GM12878 (cell line): ENCODE results near the gene ARFGAP2. TPM values are rescaled to one million over a fixed set of nuclear protein-coding genes. Genes with fewer than 3 reads are reported as not detected.

ENCODE experiments used
- ATAC-seq: fragments of 200-7000 bp; cut with Tn5 transposase; 3 replicates; pipeline ENCODE4 v1.9.1; 2020; ENCODE audit warnings: mild to moderate bottlenecking, moderate library complexity
- BruUV-seq: library from RNA; stranded (reverse); fragments of 400-500 nt; replicated peaks from 2 replicates; lab custom pipeline; 2021; lab: Mats Ljungman, UMichigan
- CTCF ChIA-PET: fragments of 300-600 bp; sonication (Branson Sonifier 250); formaldehyde crosslinking; extraction: SDS; loops from one replicate; lab custom pipeline; 2021; ENCODE audit warnings: inconsistent platforms; lab: Yijun Ruan, JAX
- POLR2A ChIA-PET: fragments of 350-600 bp; formaldehyde crosslinking; extraction: SDS; loops from one replicate; lab custom pipeline; 2021; ENCODE audit warnings: inconsistent platforms; lab: Charles Lee
- RAD21 ChIA-PET: fragments of 300-600 bp; sonication (Branson Sonifier 250); formaldehyde crosslinking; loops from one replicate; lab custom pipeline; 2023; ENCODE audit warnings: antibody characterized with exemption; ENCODE audit not compliant: unreplicated experiment; lab: Charles Lee
- SMC1A ChIA-PET: fragments of 300-600 bp; sonication (Branson Sonifier 250); formaldehyde crosslinking; loops from one replicate; lab custom pipeline; 2023; ENCODE audit not compliant: unreplicated experiment, uncharacterized antibody; lab: Charles Lee
- DNase-seq: peaks from one replicate; pipeline ENCODE4 v3.0.0-alpha.2; 2011; ENCODE audit warnings: low read depth, low spot score
- FAIRE-seq: peaks from 3 replicates; lab custom pipeline; 2011; peaks lifted over from hg19 to GRCh38; lab: Jason Lieb, UNC
- H2AFZ ChIP-seq: 2 replicates; pipeline ENCODE4 v1.6.0; 2011; ENCODE audit warnings: low read depth, low read length, control low read depth; ENCODE audit not compliant: control insufficient read depth
- H3K27ac ChIP-seq: 2 replicates; pipeline ENCODE4 v1.5.1; 2011; ENCODE audit warnings: control low read depth; ENCODE audit not compliant: control insufficient read depth, insufficient read depth
- H3K27me3 ChIP-seq, 2 experiments: replicated peaks in 1 of 2; 2 replicates each; pipeline versions ENCODE4 v1.6.0 to v1.6.1; 2011; ENCODE audit warnings: low read length in 1 of 2; ENCODE audit not compliant: control insufficient read depth in 2 of 2, insufficient read depth in 2 of 2
- H3K36me3 ChIP-seq, 2 experiments: 2 replicates each; pipeline ENCODE4 v1.5.1; 2011; ENCODE audit warnings: low read length in 1 of 2; ENCODE audit not compliant: control insufficient read depth in 2 of 2, insufficient read depth in 2 of 2
- H3K4me1 ChIP-seq: 2 replicates; pipeline ENCODE4 v1.6.1; 2011; ENCODE audit warnings: mild to moderate bottlenecking, low read length, moderate library complexity, mixed read lengths; ENCODE audit not compliant: control insufficient read depth, insufficient read depth
- H3K4me2 ChIP-seq: 2 replicates; pipeline ENCODE4 v1.6.0; 2011; ENCODE audit warnings: control low read depth; ENCODE audit not compliant: control insufficient read depth, insufficient read depth
- H3K4me3 ChIP-seq: fragments of 200-600 bp; sonication (generic); 2 replicates; pipeline ENCODE4 v1.5.1; 2016
- H3K79me2 ChIP-seq: 2 replicates; pipeline ENCODE4 v1.6.0; 2011; ENCODE audit warnings: low read length; ENCODE audit not compliant: control insufficient read depth, insufficient read depth
- H3K9ac ChIP-seq: 2 replicates; pipeline ENCODE4 v1.8.0; 2011; ENCODE audit warnings: low read length, control low read depth, mixed read lengths; ENCODE audit not compliant: control insufficient read depth, insufficient read depth
- H3K9me3 ChIP-seq: replicated peaks from 3 replicates; pipeline ENCODE4 v1.5.1; 2011; ENCODE audit warnings: mild to moderate bottlenecking, low read length; ENCODE audit not compliant: control insufficient read depth, insufficient read depth
- H4K20me1 ChIP-seq: 2 replicates; pipeline ENCODE4 v1.6.0; 2011; ENCODE audit not compliant: control insufficient read depth, insufficient read depth
- CBX5 ChIP-seq: sonication (generic); IDR thresholded peaks from 2 replicates; pipeline ENCODE4 v1.6.1; 2016; ENCODE audit warnings: low read depth, moderate library complexity, mild to moderate bottlenecking, inconsistent platforms
- CREB1 ChIP-seq: IDR thresholded peaks from 2 replicates; pipeline ENCODE4 v1.6.1; 2012; ENCODE audit warnings: low read depth, mild to moderate bottlenecking, inconsistent platforms
- EGR1 ChIP-seq, 2 experiments: IDR thresholded peaks; 1 replicate in 1 of 2; 2 replicates in 1 of 2; pipeline ENCODE4 v1.6.1; 2011 to 2012; ENCODE audit warnings: low read depth in 2 of 2, low read length in 2 of 2, borderline replicate concordance in 1 of 2, mild to moderate bottlenecking in 1 of 2, moderate library complexity in 1 of 2
- HDAC6 ChIP-seq: fragments of 200-600 bp; sonication (generic); IDR thresholded peaks from one replicate; pipeline ENCODE4 v1.8.0; 2017; ENCODE audit warnings: antibody characterized with exemption; ENCODE audit not compliant: unreplicated experiment
- JUNB ChIP-seq: IDR thresholded peaks from 2 replicates; pipeline ENCODE4 v1.6.1; 2016; ENCODE audit warnings: antibody characterized with exemption, mild to moderate bottlenecking
- LARP7 ChIP-seq: fragments of 450-650 bp; IDR thresholded peaks from 2 replicates; pipeline ENCODE4 v1.6.1; 2017; ENCODE audit warnings: mild to moderate bottlenecking
- MYB ChIP-seq: fragments of 150-350 bp; IDR thresholded peaks from 2 replicates; pipeline ENCODE4 v1.6.1; 2014; ENCODE audit warnings: mild to moderate bottlenecking, low read depth, low read length, borderline replicate concordance
- NBN ChIP-seq: fragments of 450-650 bp; IDR thresholded peaks from 2 replicates; pipeline ENCODE4 v1.6.1; 2016
- SMAD5 ChIP-seq: IDR thresholded peaks from 2 replicates; pipeline ENCODE4 v1.6.1; 2016; ENCODE audit warnings: antibody characterized with exemption, low read depth
- WGBS: methylation state at CpG from one replicate; pipeline ENCODE4 v1.1.6; 2016; ENCODE audit warnings: low lambda C conversion rate; ENCODE audit not compliant: insufficient replicate concordance, insufficient coverage; ENCODE audit errors: missing lambda C conversion rate; 5-methylcytosine and 5-hydroxymethylcytosine counted together
- in situ Hi-C: fragments of 300-500 bp; cut with MboI; formaldehyde crosslinking; loops from 9 replicates; pipeline ENCODE4 v1.14.3; 2018; ENCODE audit warnings: mixed read lengths
- intact Hi-C: fragments of 100-400 bp; cut with micrococcal nuclease; formaldehyde crosslinking; loops from one replicate; pipeline ENCODE4 v1.14.2; 2022; ENCODE audit not compliant: unreplicated experiment
- polyA plus RNA-seq, 11 experiments: library from polyadenylated mRNA; depleted of rRNA in 4 of 11; unstranded in 6 of 11; stranded (reverse) in 5 of 11; fragments of >200 nt; fragmentation: Nextera tagmentation in 4 of 11; fragmentation: Illumina TruSeq in 1 of 11; extraction: Ambion mirVana in 4 of 11; extraction: Trizol in 1 of 11; gene quantifications; 1 replicate in 1 of 11; 2 replicates in 10 of 11; pipeline versions ENCODE4 v1.2.1 to v1.2.3, GENCODE V29; 2011 to 2016; ENCODE audit warnings: inconsistent platforms in 2 of 11, missing spikeins in 2 of 11, low read depth in 1 of 11
- total RNA-seq, 4 experiments: library from RNA; depleted of rRNA in 3 of 4; stranded (reverse); fragments of >200 nt in 3 of 4; fragmentation: Illumina TruSeq in 1 of 4; extraction: Trizol in 1 of 4; gene quantifications; 2 replicates each; pipeline versions ENCODE4 v1.2.1 to v1.2.3, GENCODE V29; 2013 to 2021
- TF ChIP-seq, protein P1 (sequence below): fragments of 450-650 bp; formaldehyde crosslinking; IDR thresholded peaks from 2 replicates; pipeline ENCODE4 v1.5.0; 2022; ENCODE audit warnings: mild to moderate bottlenecking, missing genetic modification characterization
- TF ChIP-seq, protein P2 (sequence below): fragments of 450-650 bp; IDR thresholded peaks from 2 replicates; pipeline ENCODE4 v1.6.1; 2016; ENCODE audit warnings: mild to moderate bottlenecking
- TF ChIP-seq, protein P3 (sequence below): IDR thresholded peaks from 2 replicates; pipeline ENCODE4 v1.6.1; 2012; ENCODE audit warnings: low read depth, low read length, improper control_type of control experiment
- TF ChIP-seq, protein P4 (sequence below): fragments of 450-650 bp; formaldehyde crosslinking; IDR thresholded peaks from 2 replicates; pipeline ENCODE4 v1.4.0; 2022; ENCODE audit warnings: mild to moderate bottlenecking, moderate library complexity

Gene ARFGAP2
- total and polyA plus RNA-seq, 10 of the 15 experiments (the other 5 are each of a cell fraction or from before 2014, with no cell fraction given): 20.9 to 100 (median 75.5) TPM

DNA sequence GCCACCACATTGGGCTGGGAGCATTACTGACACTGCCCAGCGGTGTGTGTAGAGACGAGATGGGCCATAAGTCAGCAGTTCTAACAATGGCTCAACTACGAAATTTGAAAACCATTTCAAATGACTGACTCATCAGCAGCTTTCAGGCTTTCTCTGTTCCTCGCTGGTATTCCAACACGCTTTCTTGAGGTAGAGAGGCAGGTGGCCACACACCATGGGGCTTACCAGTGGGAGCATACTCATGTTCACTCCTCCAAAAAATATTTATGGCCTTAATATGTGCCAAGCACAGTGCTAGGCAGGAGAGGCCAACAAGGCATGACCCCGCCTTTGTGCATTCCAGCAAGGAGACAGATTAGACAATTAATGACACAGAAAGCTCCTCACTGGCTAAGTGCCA, 20.3 kb downstream of the ARFGAP2 start (continued):
- TF ChIP-seq, protein P1, sequence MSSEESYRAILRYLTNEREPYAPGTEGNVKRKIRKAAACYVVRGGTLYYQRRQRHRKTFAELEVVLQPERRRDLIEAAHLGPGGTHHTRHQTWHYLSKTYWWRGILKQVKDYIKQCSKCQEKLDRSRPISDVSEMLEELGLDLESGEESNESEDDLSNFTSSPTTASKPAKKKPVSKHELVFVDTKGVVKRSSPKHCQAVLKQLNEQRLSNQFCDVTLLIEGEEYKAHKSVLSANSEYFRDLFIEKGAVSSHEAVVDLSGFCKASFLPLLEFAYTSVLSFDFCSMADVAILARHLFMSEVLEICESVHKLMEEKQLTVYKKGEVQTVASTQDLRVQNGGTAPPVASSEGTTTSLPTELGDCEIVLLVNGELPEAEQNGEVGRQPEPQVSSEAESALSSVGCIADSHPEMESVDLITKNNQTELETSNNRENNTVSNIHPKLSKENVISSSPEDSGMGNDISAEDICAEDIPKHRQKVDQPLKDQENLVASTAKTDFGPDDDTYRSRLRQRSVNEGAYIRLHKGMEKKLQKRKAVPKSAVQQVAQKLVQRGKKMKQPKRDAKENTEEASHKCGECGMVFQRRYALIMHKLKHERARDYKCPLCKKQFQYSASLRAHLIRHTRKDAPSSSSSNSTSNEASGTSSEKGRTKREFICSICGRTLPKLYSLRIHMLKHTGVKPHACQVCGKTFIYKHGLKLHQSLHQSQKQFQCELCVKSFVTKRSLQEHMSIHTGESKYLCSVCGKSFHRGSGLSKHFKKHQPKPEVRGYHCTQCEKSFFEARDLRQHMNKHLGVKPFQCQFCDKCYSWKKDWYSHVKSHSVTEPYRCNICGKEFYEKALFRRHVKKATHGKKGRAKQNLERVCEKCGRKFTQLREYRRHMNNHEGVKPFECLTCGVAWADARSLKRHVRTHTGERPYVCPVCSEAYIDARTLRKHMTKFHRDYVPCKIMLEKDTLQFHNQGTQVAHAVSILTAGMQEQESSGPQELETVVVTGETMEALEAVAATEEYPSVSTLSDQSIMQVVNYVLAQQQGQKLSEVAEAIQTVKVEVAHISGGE (CRISPR knock-in tag): no peak
- TF ChIP-seq NBN (no peak), JUNB (no peak), CREB1 (no peak), HDAC6 (no peak)

DNA sequence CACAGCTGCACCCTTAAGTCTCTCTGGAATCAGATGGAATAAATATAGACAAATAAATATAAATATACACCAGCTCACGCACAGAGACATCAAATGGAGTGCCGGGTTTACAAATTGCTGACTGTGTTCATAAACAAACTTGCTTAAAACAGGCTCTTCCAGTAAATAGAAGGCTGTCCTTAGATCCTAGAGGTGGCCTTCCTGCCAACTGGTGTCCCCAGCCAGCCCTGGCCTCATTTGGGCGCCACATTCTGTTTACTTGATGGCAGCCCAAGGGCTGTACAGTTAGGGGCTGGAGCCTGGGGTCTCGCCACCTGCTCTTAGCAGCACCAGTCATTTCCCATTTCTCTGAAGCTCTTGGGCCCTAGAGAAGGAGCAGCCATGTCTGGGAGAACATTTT, 20.8 kb downstream of the ARFGAP2 start:
- CTCF ChIA-PET: interaction anchor here (0.8 to 5.2 kb wide), 6 partner anchors 8 to 264 kb away, joined by 3 to 63 read pairs (median 4); no protein-coding TSS in a partner anchor
- H3K27ac ChIP-seq: no peak overlapping the region
- TF ChIP-seq MYB (no peak), SMAD5 (no peak), LARP7 (no peak), NBN (no peak), EGR1 (IDR thresholded peaks at IDR 0.05; ENCODE audit: borderline replicate concordance in 1 of 2, low read depth in 2 of 2, low read length in 2 of 2) (no peak), CBX5 (no peak)
- TF ChIP-seq, protein P2, sequence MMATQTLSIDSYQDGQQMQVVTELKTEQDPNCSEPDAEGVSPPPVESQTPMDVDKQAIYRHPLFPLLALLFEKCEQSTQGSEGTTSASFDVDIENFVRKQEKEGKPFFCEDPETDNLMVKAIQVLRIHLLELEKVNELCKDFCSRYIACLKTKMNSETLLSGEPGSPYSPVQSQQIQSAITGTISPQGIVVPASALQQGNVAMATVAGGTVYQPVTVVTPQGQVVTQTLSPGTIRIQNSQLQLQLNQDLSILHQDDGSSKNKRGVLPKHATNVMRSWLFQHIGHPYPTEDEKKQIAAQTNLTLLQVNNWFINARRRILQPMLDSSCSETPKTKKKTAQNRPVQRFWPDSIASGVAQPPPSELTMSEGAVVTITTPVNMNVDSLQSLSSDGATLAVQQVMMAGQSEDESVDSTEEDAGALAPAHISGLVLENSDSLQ: no peak
- TF ChIP-seq, protein P3, sequence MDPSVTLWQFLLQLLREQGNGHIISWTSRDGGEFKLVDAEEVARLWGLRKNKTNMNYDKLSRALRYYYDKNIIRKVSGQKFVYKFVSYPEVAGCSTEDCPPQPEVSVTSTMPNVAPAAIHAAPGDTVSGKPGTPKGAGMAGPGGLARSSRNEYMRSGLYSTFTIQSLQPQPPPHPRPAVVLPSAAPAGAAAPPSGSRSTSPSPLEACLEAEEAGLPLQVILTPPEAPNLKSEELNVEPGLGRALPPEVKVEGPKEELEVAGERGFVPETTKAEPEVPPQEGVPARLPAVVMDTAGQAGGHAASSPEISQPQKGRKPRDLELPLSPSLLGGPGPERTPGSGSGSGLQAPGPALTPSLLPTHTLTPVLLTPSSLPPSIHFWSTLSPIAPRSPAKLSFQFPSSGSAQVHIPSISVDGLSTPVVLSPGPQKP: no peak
- TF ChIP-seq, protein P4, sequence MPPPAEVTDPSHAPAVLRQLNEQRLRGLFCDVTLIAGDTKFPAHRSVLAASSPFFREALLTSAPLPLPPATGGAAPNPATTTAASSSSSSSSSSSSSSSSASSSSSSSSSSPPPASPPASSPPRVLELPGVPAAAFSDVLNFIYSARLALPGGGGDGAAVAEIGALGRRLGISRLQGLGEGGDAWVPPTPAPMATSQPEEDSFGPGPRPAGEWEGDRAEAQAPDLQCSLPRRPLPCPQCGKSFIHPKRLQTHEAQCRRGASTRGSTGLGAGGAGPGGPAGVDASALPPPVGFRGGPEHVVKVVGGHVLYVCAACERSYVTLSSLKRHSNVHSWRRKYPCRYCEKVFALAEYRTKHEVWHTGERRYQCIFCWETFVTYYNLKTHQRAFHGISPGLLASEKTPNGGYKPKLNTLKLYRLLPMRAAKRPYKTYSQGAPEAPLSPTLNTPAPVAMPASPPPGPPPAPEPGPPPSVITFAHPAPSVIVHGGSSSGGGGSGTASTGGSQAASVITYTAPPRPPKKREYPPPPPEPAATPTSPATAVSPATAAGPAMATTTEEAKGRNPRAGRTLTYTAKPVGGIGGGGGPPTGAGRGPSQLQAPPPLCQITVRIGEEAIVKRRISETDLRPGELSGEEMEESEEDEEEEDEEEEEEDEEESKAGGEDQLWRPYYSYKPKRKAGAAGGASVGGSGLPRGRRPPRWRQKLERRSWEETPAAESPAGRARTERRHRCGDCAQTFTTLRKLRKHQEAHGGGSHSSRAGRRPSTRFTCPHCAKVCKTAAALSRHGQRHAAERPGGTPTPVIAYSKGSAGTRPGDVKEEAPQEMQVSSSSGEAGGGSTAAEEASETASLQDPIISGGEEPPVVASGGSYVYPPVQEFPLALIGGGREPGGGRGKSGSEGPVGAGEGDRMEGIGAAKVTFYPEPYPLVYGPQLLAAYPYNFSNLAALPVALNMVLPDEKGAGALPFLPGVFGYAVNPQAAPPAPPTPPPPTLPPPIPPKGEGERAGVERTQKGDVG (CRISPR knock-in tag): no peak

More for the DNA sequence above, 20.8 kb downstream of the ARFGAP2 start:
- Histone ChIP-seq H3K4me2 (no peak overlapping the region), H3K4me1 (no peaks in the 10 kb centered on the region), H3K27me3 (no peaks in the 10 kb centered on the region), H4K20me1 (no peaks in the 10 kb centered on the region), H3K36me3 (no peaks in the 10 kb centered on the region), H3K9ac (no peak overlapping the region), H3K4me3 (no peak overlapping the region), H2AFZ (no peak overlapping the region), H3K79me2 (no peaks in the 10 kb centered on the region), H3K9me3 (no peaks in the 10 kb centered on the region)
- SMC1A ChIA-PET: interaction anchor here (1.3 to 4.0 kb wide), 2 partner anchors 240 to 269 kb away, joined by 3 to 20 read pairs; no protein-coding TSS in a partner anchor
- in situ Hi-C loops (no loop called here), intact Hi-C loops (no loop called here)
- FAIRE-seq: no peak
- RAD21 ChIA-PET: interaction anchor here (1.4 kb wide), 1 partner anchor 103 kb away, joined by 4 read pairs; no protein-coding TSS in a partner anchor
- no peak for ATAC-seq
- no peak for DNase-seq
- 76% methylated on average over 4 of the region's 4 CpGs for WGBS
- POLR2A ChIA-PET: interaction anchor here (0.7 kb wide), 1 partner anchor 557 kb away, joined by 3 read pairs; no protein-coding TSS in a partner anchor
- no TSS peak for BruUV-seq
